Measurements from ENCODE around the gene APOA1. TPM values are rescaled to one million over a fixed set of nuclear protein-coding genes. Genes with fewer than 3 reads are reported as not detected.

APOA1 gene
- total and polyA plus RNA-seq, 7 donors = 0.32 to 3.0 (median 0.55) TPM; not detected in 2

- no peak for DNase-seq
- 77 to 78% methylated on average over 5 of the region's 5 CpGs for WGBS, 2 donors
- H3K36me3 ChIP-seq = peaks cover 8 to 73% (median 34%) of the 10 kb centered on the region in 4 donors
- H3K4me1 ChIP-seq = peaks cover 0 to 24% (median 3%) of the 10 kb centered on the region in 4 donors
- no peaks in the 10 kb centered on the region for H3K27me3 ChIP-seq
- no peaks in the 10 kb centered on the region for H3K9me3 ChIP-seq
- TF ChIP-seq, protein P1, sequence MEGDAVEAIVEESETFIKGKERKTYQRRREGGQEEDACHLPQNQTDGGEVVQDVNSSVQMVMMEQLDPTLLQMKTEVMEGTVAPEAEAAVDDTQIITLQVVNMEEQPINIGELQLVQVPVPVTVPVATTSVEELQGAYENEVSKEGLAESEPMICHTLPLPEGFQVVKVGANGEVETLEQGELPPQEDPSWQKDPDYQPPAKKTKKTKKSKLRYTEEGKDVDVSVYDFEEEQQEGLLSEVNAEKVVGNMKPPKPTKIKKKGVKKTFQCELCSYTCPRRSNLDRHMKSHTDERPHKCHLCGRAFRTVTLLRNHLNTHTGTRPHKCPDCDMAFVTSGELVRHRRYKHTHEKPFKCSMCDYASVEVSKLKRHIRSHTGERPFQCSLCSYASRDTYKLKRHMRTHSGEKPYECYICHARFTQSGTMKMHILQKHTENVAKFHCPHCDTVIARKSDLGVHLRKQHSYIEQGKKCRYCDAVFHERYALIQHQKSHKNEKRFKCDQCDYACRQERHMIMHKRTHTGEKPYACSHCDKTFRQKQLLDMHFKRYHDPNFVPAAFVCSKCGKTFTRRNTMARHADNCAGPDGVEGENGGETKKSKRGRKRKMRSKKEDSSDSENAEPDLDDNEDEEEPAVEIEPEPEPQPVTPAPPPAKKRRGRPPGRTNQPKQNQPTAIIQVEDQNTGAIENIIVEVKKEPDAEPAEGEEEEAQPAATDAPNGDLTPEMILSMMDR (IDR thresholded peaks at IDR 0.05) = no peak
- TF ChIP-seq EP300 (IDR thresholded peaks at IDR 0.05) (no peak), POLR2AphosphoS5 (IDR thresholded peaks at IDR 0.05) (no peak), POLR2A (IDR thresholded peaks at IDR 0.05) (no peak)
- H3K27ac ChIP-seq = no peak overlapping the region
- no peak overlapping the region for H3K4me3 ChIP-seq
- intact Hi-C loops (cut with DNase I) = no loop called here
Observed at GRCh38 chr11:116856423-116856822, 19.0 kb upstream of the APOA1 start.

- DNase-seq = no peak
- peaks cover 8 to 63% (median 27%) of the 10 kb centered on the region in 4 donors for H3K36me3 ChIP-seq
- intact Hi-C loops (cut with DNase I) = no loop called here
Observed at GRCh38 chr11:116855413-116855812, 18.0 kb upstream of the APOA1 start.

DNA sequence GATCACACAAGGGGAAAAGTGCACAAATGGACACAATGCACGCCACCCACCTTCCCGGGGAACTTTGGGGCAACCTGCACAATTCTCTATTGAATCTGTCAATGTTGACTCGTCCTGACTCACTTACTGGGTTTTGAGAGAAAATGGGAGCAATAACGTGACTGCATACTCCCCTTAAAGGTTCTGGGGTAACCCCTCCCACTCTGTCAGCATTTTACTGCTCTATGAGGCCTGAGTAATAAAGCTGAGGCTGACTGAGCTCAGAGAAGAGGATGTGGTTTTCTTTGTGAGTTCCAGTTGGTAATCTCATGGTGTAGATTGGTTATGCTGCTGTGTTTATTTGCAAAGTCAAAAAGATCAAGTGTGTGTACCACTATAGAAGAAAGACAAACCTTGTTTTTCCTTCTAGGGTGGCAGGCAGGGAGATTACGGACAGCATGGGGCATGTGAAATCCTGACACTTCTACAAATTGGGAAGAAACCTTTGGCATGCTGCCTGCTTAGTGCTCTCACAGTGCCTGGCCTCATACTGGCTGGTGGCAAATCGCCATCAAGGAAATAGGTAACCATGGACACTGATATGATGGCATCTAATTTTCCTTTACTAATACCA lies 16.1 kb upstream of the APOA1 start:
- DNase-seq = no peak
- no peak for TF ChIP-seq EP300 (IDR thresholded peaks at IDR 0.05)
- no peak for TF ChIP-seq POLR2A (IDR thresholded peaks at IDR 0.05)
- TF ChIP-seq, protein P1 (IDR thresholded peaks at IDR 0.05) = no peak
- TF ChIP-seq POLR2AphosphoS5 (IDR thresholded peaks at IDR 0.05) = no peak
- 20 to 35% methylated on average over 6 of the region's 6 CpGs for WGBS, 2 donors
- no peak overlapping the region for H3K27ac ChIP-seq
- no peaks in the 10 kb centered on the region for H3K9me3 ChIP-seq
- H3K36me3 ChIP-seq = peaks cover 8 to 53% (median 21%) of the 10 kb centered on the region in 4 donors
- intact Hi-C loops (cut with DNase I) = no loop called here
- no peak overlapping the region for H3K4me3 ChIP-seq
- peaks cover 0 to 24% (median 3%) of the 10 kb centered on the region in 4 donors for H3K4me1 ChIP-seq
- H3K27me3 ChIP-seq = no peaks in the 10 kb centered on the region

More at GRCh38 chr11:116855413-116855812, 18.0 kb upstream of the APOA1 start:
- Histone ChIP-seq H3K4me3 (no peak overlapping the region), H3K9me3 (no peaks in the 10 kb centered on the region), H3K27me3 (no peaks in the 10 kb centered on the region), H3K4me1 (peaks cover 0 to 24% (median 3%) of the 10 kb centered on the region in 4 donors), H3K27ac (no peak overlapping the region)
- TF ChIP-seq POLR2A (IDR thresholded peaks at IDR 0.05) (no peak), POLR2AphosphoS5 (IDR thresholded peaks at IDR 0.05) (no peak), EP300 (IDR thresholded peaks at IDR 0.05) (no peak)
- TF ChIP-seq, protein P1 (IDR thresholded peaks at IDR 0.05) = no peak
- WGBS, 2 donors = 78 to 90% methylated on average over 7 of the region's 7 CpGs

GRCh38 chr11:116852261-116853031 lies 15.0 kb upstream of the APOA1 start:
- no peak overlapping the region for H3K4me3 ChIP-seq
- no peaks in the 10 kb centered on the region for H3K27me3 ChIP-seq
- TF ChIP-seq POLR2A (IDR thresholded peaks at IDR 0.05) = no peak
- intact Hi-C loops (cut with DNase I) = no loop called here
- 31 to 42% methylated on average over 5 of the region's 5 CpGs for WGBS, 2 donors
- peaks cover 0 to 24% (median 3%) of the 10 kb centered on the region in 4 donors for H3K4me1 ChIP-seq
- DNase-seq = no peak
- H3K36me3 ChIP-seq = peaks cover 6 to 53% (median 22%) of the 10 kb centered on the region in 4 donors
- no peak overlapping the region for H3K27ac ChIP-seq
- H3K9me3 ChIP-seq = no peaks in the 10 kb centered on the region

DNA sequence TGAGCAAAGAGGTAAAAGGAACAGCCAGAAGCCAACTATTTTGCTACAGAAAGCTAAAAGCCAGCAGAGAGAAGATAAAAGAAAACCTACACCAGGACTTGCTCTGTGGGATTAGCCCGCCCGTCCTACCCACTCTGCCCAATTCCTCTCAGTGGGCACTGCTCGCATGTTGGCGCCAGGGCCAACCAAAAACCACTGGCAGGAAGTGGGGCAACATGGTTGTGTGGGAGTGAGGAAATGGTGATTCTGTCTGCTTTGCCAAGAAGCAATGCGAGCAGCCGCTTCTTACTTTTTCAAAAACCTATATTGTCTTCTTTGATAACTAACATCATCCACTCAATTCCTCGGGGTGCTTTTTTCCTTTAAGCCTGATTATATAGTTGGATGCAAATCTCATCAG lies 14.2 kb upstream of the APOA1 start:
- Histone ChIP-seq H3K9me3 (no peaks in the 10 kb centered on the region), H3K4me1 (peaks cover 0 to 24% (median 3%) of the 10 kb centered on the region in 4 donors), H3K27ac (no peak overlapping the region), H3K27me3 (no peaks in the 10 kb centered on the region), H3K36me3 (peaks cover 8 to 53% (median 28%) of the 10 kb centered on the region in 4 donors), H3K4me3 (no peak overlapping the region)
- DNase-seq = no peak
- WGBS, 2 donors = 46 to 88% methylated on average over 7 of the region's 7 CpGs
- intact Hi-C loops (cut with DNase I) = no loop called here
- TF ChIP-seq POLR2AphosphoS5 (IDR thresholded peaks at IDR 0.05) (no peak), EP300 (IDR thresholded peaks at IDR 0.05) (no peak), POLR2A (IDR thresholded peaks at IDR 0.05) (no peak)
- TF ChIP-seq, protein P1 (IDR thresholded peaks at IDR 0.05) = no peak

Measured in sigmoid colon (tissue), 7 donors.